ENCODE measurements around the gene JAM3. TPM values are rescaled to one million over a fixed set of nuclear protein-coding genes. Genes with fewer than 3 reads are reported as not detected.

The JAM3 gene
- total and polyA plus RNA-seq, 2 of the 13 experiments (the other 11 are each of a cell fraction or from before 2014, with no cell fraction given) = 0.98 to 2.8 TPM

DNA sequence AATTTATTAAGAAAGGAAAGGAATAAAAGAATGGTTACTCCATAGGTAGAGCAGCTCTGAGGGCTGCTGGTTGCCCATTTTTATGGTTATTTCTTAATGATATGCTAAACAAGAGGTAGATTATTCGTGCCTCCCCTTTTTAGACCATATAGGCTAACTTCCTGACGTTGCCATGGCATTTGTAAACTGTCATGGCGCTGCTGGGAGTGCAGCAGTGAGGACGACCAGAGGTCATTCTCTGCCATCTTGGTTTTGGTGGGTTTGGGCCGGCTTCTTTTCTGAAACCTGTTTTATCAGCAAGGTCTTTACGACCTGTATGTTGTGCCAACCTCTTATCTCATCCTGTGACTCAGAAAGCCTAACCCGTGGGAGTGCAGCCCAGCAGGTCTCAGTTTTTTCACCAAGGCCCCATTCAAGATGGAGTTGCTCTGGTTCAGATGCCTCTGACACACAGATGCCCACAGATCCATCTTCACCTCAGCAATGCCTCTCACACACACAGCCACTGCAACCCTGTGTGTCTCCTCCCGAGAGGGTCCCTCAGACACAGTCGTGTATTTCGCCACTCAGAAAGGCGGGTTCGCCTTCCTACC is 16.4 kb upstream of the JAM3 start:
- Histone ChIP-seq H3K27me3 (ENCODE audit: control insufficient read depth in 1 of 2, insufficient read depth in 2 of 2, low read length in 2 of 2) (peaks cover 7 to 35% of the 10 kb centered on the region in 2 experiments; a peak in 4 of 5 replicates), H3K27ac (ENCODE audit: extremely low read length, insufficient read depth, low read length) (no peak overlapping the region), H3K4me3 (replicated peaks in 1 of 3; ENCODE audit: insufficient read depth in 1 of 3, low read depth in 2 of 3, low read length in 3 of 3) (no peak overlapping the region), H3K4me2 (ENCODE audit: low read depth, low read length) (no peak overlapping the region), H3K79me2 (ENCODE audit: insufficient read depth, low read length) (no peaks in the 10 kb centered on the region), H3K36me3 (replicated peaks in 1 of 2; ENCODE audit: control insufficient read depth in 1 of 2, insufficient read depth in 2 of 2, low read length in 2 of 2) (no peaks in the 10 kb centered on the region), H3K9me3 (ENCODE audit: low read length) (no peaks in the 10 kb centered on the region), H3K4me1 (ENCODE audit: insufficient read depth, low read length) (no peaks in the 10 kb centered on the region), H4K20me1 (ENCODE audit: insufficient read depth, low read length) (no peaks in the 10 kb centered on the region), H2AFZ (ENCODE audit: low read length) (no peak overlapping the region), H3K9ac (ENCODE audit: insufficient read depth, low read depth, low read length) (no peak overlapping the region)
- DNase-seq (ENCODE audit: low spot score) = no peak
- intact Hi-C loops (cut with micrococcal nuclease; ENCODE audit: unreplicated experiment) = no loop called here
- 5% methylated on average over 8 of the region's 12 CpGs for WGBS (ENCODE audit: low lambda C conversion rate)
- no peak for FAIRE-seq
- ChIA-PET POLR2A (no interaction called here), CTCF (ENCODE audit: low intra/inter-chr PET ratio, low total read pairs) (no interaction called here)
- in situ Hi-C loops (cut with HindIII; ENCODE audit: extremely low pct_ligation_motif_present, low pct_unique_long_range_greater_than_20kb) = no loop called here
- ATAC-seq = no peak
- TF ChIP-seq RAD21 (CRISPR knock-in tag; IDR thresholded peaks at IDR 0.05) (no peak), NR3C1 (CRISPR knock-in tag; IDR thresholded peaks at IDR 0.05) (no peak), FOSL1 (CRISPR knock-in tag; IDR thresholded peaks at IDR 0.05; ENCODE audit: borderline replicate concordance) (no peak), GMEB2 (CRISPR knock-in tag; IDR thresholded peaks at IDR 0.05; ENCODE audit: low read depth) (no peak), ZNF33B (CRISPR knock-in tag; IDR thresholded peaks at IDR 0.05) (no peak), RCOR2 (CRISPR knock-in tag; IDR thresholded peaks at IDR 0.05) (no peak), NAIF1 (CRISPR knock-in tag; IDR thresholded peaks at IDR 0.05; ENCODE audit: borderline replicate concordance) (no peak), ARID2 (CRISPR knock-in tag; IDR thresholded peaks at IDR 0.05; ENCODE audit: borderline replicate concordance) (no peak), KDM2A (CRISPR knock-in tag; IDR thresholded peaks at IDR 0.05; ENCODE audit: borderline replicate concordance, low read depth) (no peak), THAP11 (CRISPR knock-in tag; IDR thresholded peaks at IDR 0.05) (no peak), SATB2 (CRISPR knock-in tag; IDR thresholded peaks at IDR 0.05) (no peak), ZNF747 (CRISPR knock-in tag; IDR thresholded peaks at IDR 0.05; ENCODE audit: borderline replicate concordance) (no peak), THAP9 (CRISPR knock-in tag; IDR thresholded peaks at IDR 0.05; ENCODE audit: borderline replicate concordance) (no peak)
- TF ChIP-seq, protein P1, sequence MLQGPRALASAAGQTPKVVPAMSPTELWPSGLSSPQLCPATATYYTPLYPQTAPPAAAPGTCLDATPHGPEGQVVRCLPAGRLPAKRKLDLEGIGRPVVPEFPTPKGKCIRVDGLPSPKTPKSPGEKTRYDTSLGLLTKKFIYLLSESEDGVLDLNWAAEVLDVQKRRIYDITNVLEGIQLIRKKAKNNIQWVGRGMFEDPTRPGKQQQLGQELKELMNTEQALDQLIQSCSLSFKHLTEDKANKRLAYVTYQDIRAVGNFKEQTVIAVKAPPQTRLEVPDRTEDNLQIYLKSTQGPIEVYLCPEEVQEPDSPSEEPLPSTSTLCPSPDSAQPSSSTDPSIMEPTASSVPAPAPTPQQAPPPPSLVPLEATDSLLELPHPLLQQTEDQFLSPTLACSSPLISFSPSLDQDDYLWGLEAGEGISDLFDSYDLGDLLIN (CRISPR knock-in tag; IDR thresholded peaks at IDR 0.05; ENCODE audit: borderline replicate concordance) = no peak
- BruUV-seq (replicated peaks) = no TSS peak
